SJSA1 (cell line): ENCODE results near the gene HSD17B8. TPM values are rescaled to one million over a fixed set of nuclear protein-coding genes. Genes with fewer than 3 reads are reported as not detected.

Experiments used
- total RNA-seq: library from RNA; depleted of rRNA; stranded (reverse); fragments of >200 nt; shearing (Covaris generic); gene quantifications from 2 replicates; pipeline ENCODE4 v1.2.3, GENCODE V29; 2014; rRNA removed

HSD17B8 gene
- total RNA-seq, 1 experiment from 2014 or later: 4.5 TPM

Other genes with a start within 250 kb of the HSD17B8 start
- 76.3 and 118 TPM in 2 replicates for gene BRD2, start 236.1 kb upstream of the HSD17B8 start, total RNA-seq
- gene HLA-DOA, start 195.1 kb upstream of the HSD17B8 start, total RNA-seq: not detected in 2 replicates
- not detected in 2 replicates for gene HLA-DPA1, start 131.0 kb upstream of the HSD17B8 start, total RNA-seq
- not detected in 2 replicates for gene HLA-DPB1, start 128.7 kb upstream of the HSD17B8 start, total RNA-seq
- gene COL11A2, start 12.2 kb upstream of the HSD17B8 start, total RNA-seq: 0.32 TPM in 1 of 2 replicates, not detected in the other
- gene RXRB, start 4.0 kb upstream of the HSD17B8 start, total RNA-seq: 12.4 and 14.7 TPM in 2 replicates
- gene SLC39A7, start 3.8 kb upstream of the HSD17B8 start, total RNA-seq: 105 and 122 TPM in 2 replicates
- 32.5 and 37.2 TPM in 2 replicates for gene RING1, start 3.8 kb downstream of the HSD17B8 start, total RNA-seq
- 26.9 and 39.4 TPM in 2 replicates for gene VPS52, start 67.2 kb downstream of the HSD17B8 start, total RNA-seq
- gene RPS18, start 67.4 kb downstream of the HSD17B8 start, total RNA-seq: 2,063 and 2,614 TPM in 2 replicates
- 0.16 TPM in 1 of 2 replicates, not detected in the other for gene B3GALT4, start 72.5 kb downstream of the HSD17B8 start, total RNA-seq
- 81.8 and 123 TPM in 2 replicates for gene WDR46, start 84.6 kb downstream of the HSD17B8 start, total RNA-seq
- gene PFDN6, start 84.9 kb downstream of the HSD17B8 start, total RNA-seq: 66.3 and 67.8 TPM in 2 replicates
- gene RGL2, start 94.3 kb downstream of the HSD17B8 start, total RNA-seq: 24.5 and 35.7 TPM in 2 replicates
- 57.8 and 64.3 TPM in 2 replicates for gene TAPBP, start 109.4 kb downstream of the HSD17B8 start, total RNA-seq
- 5.6 and 10.1 TPM in 2 replicates for gene ZBTB22, start 113.1 kb downstream of the HSD17B8 start, total RNA-seq
- gene DAXX, start 118.3 kb downstream of the HSD17B8 start, total RNA-seq: 37.2 and 44.5 TPM in 2 replicates
- gene KIFC1, start 187.2 kb downstream of the HSD17B8 start, total RNA-seq: 95.5 and 120 TPM in 2 replicates
- gene PHF1, start 206.4 kb downstream of the HSD17B8 start, total RNA-seq: 15.9 and 23.2 TPM in 2 replicates
- 201 and 341 TPM in 2 replicates for gene CUTA, start 213.5 kb downstream of the HSD17B8 start, total RNA-seq
- 0.69 and 1.1 TPM in 2 replicates for gene SYNGAP1, start 215.4 kb downstream of the HSD17B8 start, total RNA-seq
- 2.9 and 4.4 TPM in 2 replicates for gene ZBTB9, start 249.9 kb downstream of the HSD17B8 start, total RNA-seq